A204.1 (cell line): ENCODE data around the gene MYO9A.

Source experiments
- FAIRE-seq: peaks from 2 replicates; lab custom pipeline; 2012; peaks lifted over from hg19 to GRCh38; lab: Jason Lieb, UNC

MYO9A gene

DNA sequence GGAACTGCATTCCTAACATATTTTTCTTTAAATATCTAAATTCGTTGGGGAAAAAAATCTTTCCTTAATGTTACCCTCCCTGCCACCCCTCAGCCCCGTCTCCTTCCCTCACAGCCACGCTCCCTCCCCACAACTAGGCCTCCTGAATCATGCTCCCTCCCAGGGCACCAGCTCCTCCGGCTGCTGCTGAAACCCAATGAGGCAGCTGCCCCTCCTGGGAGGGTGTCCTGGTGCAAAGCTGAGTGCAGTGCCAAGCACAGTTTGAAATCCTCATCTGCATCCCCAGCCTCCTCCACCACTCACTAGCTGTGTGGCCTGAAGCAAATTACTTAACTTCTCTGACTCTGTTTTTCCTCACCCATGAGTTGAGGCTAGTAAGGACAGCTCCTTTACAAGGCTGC is 310.3 kb downstream of the MYO9A start:
- no peak for FAIRE-seq

DNA sequence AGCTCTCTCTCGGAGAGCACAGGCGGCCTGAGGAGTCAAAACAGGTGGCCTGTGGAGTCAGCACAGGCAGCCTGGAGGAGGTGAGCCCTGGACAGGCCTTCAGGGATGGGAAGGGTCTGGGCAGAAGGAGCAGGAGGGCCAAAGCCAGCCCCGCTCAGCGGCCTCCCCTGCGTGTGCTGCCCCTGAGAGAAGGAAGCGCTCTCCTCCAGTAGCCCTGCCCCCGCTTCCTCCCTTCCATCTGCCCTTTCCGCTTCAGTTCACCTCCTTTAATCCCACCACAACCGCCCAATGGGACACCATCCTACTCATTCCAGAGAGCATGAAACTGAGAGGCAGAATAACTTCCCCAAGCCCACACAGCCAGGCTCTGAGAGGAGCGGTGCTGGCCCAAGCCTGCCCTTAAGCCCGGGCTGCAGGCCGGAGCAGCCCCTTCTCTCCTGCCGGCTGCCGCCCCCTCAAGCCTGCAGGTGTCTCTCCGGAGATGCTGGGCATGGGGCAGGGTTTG is 310.8 kb downstream of the MYO9A start:
- no peak for FAIRE-seq

DNA sequence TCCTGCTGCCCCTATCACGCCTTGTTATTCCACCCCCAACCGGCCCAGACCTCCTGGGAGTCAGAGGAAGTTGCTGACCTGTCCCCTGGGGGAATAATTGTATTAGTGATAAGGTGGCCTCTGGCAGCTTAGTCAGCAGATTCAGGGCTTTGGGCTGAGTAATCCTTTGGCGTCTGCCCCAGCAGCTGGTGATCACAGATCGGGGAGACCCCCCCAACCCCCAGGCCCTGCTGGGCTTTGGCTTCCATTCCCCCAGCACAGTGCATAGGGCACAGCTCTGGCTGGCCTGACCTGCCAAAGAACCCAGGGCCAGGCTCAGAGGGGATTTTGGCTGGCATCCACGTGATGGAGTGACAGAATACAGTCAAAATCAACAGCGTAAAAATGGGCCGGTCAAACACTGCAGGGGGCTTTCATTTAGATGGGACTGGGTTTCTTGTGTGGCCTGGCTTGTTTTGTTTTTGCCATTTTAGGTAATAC is 311.5 kb downstream of the MYO9A start:
- FAIRE-seq = no peak

DNA sequence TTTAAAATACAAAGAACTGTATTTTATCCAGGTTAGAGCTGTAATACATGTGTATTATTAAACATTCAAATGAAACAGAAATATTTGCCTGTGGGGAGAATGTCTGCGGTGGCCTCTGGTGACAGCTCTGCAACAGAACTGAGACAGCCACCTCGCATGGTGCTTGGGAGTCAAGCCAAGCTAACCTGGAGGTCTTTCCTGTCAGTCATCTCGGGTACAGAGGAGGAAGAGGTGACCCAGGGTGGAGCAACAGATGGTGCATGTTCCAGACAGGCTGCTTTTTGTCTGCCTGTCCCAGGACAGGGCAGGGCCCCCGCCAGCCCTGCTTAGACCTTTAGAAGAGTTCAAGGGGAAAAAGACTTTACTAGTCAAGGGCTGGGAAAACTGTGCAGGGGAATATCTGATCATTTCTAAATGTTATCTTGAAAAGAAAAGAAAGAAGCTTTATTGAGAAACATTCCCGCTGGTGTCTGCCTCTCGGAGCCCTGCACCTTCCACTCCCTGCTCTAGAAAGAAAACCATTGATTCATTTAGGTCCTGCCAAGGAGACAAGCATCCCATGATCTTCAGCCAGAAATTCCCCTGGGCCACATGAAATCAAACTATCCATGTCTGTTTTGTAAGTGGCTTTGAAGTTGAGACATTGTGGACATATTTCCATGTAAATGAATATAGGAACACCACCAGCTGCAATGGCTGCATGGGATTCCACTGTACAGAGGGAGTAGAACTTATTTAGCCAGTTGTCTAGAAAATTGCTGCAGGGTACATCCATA is 313.1 kb downstream of the MYO9A start:
- peak; percentile 9 for FAIRE-seq

DNA sequence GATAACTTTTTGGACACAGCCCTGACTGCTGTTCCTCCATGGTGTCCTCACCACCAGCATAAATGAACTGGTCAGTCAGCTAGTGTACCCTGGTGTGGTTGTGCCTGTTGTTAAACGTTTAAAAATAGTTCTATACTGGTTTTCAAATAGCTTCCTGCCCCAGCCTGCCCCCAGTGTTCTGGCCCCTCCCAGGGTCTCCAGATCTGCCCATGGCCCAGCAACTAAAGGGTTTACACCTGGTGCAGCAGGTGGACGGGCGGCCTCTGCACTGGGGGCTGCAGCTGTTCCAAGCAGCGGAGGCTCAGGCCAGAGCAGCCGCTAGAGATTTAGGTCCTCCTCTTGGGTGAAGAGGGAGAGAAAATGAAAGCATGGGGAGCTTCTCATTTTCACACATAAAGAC is 313.7 kb downstream of the MYO9A start:
- FAIRE-seq = no peak

DNA sequence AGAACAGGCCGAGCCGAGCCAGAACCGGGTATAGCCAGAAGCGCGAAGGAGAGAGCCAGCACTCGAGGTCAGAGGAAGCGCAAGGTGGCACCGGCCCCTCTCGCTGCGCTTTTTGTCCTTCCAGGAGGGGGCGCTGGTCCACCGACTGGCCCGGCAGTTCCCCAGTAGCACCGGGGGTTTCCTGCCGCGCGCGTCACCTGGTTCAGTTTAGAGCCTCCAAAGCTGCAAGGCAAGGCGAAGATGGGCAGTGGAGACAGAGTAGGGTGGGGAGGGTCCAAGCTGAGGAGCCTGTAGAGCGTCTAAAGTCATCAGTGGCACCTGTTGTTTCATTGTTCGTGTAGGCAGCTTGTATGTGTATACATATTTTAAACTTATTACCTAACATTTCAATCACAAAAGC is 315.2 kb downstream of the MYO9A start:
- FAIRE-seq = no peak

DNA sequence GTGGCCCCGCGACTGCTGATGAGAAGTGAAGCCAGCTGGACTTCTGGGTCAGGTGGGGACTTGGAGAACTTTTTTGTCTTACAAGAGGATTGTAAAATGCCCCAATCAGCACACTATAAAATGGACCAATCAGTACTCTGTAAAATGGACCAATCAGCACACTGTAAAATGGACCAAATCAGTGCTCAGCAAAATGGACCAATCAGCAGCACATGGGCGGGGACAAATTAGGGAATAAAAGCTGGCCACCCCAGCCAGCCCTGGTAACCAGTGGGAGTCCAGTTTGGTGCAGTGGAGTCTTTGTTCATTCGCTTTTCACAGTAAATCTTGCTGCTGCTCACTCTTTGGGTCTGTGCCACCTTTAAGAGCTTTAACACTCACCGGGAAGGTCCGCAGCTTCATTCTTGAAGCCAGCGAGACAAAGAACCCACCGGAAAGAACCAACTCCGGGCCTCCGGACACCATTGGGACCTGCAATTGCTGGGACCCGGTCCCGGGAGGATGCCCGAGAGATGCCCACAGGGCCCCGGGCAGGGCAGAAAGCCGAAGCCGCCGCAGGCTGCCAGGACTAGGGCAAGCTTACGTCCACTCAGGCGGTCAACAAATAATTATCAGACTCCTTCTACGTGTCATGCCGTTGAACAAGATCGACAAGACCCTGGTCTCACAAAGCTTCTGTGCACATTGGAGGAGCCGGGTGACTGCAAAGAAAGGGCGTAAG is 315.9 kb downstream of the MYO9A start:
- FAIRE-seq = no peak

DNA sequence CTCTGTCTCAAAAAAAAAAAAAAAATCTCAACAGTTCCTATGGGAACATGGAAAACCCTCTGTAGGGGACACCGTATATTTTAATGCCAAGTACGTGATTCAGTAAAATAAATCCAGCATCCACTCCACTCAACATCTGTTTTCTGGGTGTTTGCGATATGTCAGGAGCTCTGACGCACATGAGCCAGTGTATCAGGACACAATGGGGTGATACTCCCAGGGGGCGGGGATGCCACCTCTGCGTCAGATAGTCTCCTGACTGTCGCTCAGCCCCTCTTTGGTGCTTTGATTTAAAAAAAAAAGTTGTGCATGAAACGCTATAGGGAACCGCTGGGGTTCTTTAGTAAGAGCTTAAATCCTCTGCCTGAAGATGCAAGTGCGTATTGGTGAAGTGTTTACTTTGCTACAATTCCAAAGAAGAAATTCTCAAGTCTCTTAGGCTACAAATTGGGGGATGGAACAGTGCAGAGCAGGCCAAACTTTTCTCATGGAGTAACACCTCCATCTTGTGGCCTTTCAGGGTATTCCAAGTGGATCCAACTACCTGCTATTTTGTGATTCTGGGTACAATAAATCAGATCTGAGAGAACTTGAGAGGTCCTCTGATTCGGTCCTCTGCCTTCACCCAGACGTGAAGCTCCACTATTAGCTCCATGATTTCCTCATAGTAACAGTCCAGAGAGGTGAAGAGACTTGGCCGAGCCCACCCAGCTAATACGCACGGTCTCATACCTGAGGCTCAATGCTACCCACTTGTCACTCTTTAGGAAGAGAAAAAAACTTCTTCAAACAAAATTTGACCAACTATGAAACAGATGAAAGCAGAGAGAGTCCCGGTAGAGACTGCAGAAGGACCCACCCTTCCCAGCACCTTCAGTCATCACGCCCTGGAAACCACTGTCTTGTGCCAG is 316.9 kb downstream of the MYO9A start:
- peak; percentile 90 for FAIRE-seq

DNA sequence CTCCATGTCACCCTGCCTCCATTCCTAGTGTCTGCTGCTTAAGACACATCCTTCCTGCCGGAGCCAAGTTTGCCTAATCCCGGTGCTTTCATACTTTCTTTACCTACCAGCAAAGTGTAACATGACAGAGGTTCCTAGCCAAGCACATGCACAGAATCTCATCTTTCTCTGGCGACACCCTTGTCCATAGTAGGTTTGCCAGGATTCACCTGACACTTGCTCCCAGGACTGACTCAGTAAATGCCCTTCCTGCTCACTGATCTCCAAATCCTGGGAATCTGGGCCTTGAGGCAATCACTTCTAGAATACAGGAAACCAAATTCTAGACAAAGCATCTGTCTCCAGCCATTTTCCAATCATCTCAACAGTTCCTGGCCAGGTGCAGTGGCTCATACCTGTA is 317.8 kb downstream of the MYO9A start:
- FAIRE-seq = no peak

DNA sequence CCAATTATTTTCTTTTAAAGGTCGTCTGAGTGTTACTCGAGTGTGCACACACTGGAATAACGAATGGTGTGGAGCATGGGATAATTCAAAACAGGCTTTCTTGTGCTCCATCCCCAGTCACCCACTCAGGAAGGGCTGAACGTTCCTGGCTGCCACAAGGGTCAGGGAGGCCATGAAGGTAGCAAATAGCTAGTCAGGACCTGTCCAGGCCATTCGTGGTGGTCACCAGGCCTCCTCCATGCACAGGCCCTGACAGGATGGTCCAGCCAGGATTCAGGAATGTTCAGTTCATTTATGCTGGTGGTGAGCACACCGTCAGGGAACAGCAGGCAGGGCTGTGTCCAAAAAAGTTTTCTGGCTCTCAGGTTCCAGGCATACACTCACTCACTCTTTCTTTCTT is 319.3 kb downstream of the MYO9A start:
- FAIRE-seq = no peak

DNA sequence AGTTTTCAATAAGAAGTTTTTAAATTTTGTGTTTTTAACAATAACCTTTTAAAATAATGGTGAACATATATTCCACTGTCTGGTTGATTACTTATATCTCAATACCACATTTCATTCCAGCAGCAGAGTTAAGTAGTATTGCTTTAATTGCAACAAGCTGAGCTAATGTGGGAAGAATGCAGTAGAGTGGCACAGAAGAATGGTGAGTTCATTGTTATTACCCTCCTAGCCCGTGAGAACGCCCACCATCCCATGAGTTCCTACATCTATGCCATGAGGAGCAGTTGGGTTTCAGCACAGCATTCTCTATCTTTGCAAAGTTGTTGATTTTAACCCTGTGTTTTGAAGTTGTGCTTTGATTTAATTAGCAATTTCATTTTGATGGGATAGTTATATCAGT is 325.4 kb downstream of the MYO9A start:
- FAIRE-seq = no peak

DNA sequence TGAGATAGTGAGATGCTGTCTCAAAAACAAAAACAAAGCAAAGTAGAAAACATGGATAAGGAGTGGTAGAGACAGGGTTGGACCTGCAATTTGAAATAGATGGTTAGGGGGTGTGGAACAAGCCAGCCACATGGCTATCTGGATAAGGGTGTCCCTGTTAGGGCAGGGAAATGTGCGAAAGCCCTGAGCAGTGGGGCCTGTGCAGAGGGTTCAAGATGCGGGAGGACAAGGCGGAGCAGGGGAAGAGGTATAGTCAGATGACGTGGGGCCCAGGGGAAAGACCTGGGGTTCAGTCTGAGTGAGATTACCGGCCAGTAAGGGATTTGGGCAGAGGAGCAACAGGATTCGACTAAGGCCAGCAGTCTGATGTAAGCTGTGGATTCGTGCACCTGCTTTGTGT is 326.0 kb downstream of the MYO9A start:
- FAIRE-seq = no peak

DNA sequence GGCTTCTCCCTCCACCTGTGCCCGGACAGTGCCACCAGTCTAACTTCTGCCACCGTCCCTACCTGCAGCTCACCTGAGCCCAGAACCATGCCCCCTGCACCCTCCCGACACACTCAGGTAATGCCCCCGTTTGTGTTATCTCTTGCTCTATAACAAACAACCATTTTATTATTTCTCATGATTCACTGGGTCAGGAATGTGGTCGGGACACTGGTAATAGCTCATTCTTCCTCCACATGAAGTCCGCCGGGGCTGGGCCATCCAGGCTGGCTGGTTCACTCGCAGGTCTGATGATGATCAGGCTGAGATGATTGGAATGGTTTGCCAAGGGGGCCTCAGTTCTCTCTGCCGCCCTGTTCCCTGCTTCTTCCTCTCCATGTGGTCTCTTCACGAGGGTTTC is 327.9 kb downstream of the MYO9A start:
- no peak for FAIRE-seq

DNA sequence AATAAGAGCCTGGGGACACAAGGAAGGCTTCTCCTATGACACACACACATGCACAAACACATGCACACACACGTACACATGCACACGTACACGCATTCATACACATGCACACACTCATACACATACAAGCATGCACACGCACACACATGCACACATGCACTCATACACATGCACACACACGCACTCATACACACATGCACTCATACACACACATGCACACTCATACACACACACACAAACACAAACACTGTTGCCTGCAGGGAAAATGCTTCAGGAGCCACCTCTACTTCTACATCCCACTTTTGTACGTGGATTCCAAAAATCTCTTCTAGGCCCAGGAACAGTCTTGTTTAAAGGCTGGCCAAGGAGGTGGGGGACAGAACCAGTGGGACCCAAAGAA is 328.3 kb downstream of the MYO9A start:
- no peak for FAIRE-seq

DNA sequence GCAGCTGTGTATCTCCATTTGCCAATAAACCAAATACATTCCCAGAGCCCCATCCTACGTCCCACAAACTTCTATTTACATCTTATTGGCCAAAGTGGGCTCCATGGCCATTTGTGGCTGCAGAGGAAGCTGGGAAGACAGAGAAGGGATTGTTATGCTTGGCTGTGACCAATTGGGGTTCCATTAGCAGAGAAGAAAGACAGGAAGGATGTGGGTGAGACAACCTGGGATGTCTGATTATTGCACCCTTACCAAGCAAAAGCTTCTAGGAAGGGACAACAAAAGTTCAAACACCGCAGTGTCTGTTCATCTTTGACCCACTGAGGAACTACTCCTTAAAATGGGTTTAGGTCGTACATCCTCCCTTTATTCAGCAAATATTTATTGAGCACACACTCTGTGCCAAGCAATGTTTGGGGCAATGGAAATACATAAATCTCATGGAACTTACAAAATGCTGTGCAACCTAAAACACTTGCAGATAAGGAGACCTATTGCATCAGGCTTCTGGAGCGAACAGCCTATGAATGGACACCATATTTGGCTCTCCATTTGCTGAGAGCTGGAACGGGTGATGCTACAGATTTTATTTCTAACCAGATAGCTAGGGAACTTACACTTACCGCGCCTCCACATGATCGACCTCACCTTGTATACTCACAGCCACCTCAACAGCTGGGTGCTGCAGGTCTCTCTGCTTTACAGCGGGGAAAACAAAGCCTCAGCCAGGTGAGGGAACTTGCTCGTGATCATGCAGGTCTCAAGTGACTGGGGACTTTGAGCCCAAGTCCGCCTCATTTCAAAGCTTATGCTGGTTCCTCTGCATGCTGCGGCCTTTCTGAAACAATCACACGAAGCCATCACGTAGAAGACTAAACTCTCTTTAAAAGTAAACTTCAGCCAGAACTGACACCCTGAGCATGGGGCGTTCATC is 329.0 kb downstream of the MYO9A start:
- FAIRE-seq = no peak

DNA sequence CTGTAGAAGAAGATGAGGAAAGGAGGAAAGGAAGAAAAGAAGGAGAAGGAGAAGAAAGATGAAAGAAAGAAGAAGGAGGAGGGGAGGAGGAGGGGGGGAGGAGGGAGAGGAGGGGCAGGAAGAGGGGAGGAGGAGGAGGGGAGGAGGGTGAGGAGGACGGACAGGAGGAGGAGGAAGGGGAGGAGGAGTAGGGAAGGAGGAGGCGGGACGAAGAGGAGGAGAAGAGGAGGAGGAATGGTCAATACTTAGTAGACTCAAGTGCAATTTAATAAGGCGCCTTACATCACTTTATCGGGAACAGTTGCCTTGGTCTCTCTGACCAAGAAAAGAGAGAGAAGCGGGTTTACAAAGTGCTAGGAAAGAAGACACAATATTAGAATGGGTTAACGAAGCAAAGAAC is 331.3 kb downstream of the MYO9A start:
- FAIRE-seq = no peak

DNA sequence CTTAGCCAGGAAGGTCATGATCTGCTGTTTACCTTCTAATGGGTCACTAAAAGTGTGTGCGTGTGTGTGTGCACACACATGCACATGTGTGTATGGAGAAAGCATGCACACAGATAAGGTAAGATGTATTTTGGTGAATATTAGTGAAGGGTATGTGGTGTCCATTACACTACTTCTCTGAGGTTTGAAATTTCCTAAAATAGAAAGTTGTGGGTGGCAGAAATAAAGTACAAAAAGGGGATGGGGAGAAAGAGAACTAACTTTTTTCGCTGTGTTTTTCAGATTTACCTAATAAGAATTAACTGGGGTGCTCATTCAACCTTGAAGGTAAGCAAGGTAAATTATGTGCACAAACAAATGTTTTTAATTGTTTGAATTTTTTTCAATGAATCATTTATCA is 332.0 kb downstream of the MYO9A start:
- FAIRE-seq = no peak

DNA sequence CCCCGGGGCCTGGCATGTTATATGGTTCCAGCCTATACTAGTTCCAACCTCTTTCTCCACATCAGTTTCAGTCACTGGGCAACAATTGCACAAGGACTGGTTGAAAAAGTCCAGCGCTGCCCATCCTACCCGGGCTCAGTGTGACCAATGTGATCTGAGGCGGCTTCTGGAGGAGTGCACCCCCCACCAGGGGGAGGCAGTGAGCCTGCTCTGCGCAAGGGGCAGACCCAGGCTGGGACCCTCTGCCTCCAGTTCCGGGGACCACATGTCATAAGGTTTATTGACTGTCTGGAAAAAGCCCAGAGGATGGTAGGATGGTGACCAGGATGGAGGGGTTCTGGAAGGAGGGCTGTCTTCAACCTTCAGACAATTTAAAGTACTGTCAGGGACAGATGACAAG is 333.2 kb downstream of the MYO9A start:
- no peak for FAIRE-seq

DNA sequence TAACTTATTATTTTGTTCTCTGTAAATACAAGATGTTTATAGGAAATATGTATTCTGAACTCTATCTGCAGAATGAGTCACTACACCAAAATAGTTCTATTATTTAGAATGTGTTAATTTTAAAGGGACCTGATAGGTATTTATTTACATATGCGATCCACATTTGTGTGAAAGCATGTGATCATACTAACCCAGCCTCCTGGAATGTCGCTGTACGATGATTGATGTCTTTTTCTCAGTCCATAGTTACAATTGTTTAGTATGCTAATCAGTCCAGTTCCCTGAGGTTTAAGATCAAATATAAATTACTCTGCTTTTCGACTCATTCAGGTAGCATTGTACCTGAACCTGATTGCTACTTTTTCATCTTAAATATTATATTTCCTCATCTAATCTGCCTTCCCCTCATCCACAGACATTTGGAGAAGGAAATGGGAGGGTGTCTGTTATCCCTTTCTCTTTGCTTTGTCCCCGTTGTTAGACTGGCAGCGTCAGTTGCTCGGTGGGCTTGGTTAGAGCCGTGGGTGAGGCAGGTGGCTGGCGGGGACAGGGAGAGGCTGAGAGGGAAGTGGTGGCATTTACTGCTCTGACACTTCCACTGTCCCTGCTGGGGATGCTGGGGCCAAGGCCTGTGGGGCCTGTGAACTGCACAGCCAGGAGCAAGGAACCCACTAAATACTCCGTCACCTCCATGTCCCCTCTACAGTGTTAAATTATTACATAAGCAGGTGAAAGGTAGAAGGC is 335.4 kb downstream of the MYO9A start:
- FAIRE-seq = no peak

DNA sequence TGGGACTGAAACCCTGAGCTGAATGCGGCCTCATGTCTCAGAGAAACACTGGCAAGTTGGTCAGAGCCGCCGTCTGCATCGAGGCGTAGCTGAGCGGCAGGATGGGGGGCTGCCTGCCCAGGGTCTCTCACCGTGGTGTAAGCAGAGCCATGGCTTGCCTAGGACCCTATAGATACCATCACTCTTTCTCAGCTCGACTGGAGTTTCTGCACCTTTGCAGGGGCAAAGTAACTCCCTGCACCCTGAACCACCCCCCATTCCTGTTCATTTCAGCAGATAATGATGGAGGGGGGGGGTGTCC is 336.0 kb downstream of the MYO9A start:
- FAIRE-seq = no peak
